HL-60 (cell line): ENCODE data around the gene CORO2A.
"Not testable (repeated sequence)": the region's sequence is repeated elsewhere in the genome, so short reads cannot be mapped to it uniquely, and the experiment has no call there.

ENCODE experiments used
- DNase-seq, 2 experiments: peaks; one replicate each; pipeline ENCODE4 v3.0.0-alpha.2; 2010 to 2020; ENCODE audit warnings: low read depth in 1 of 2, low spot score in 1 of 2
- H3K27ac ChIP-seq: fragments of 250-450 bp; sonication (Bioruptor Pico); replicated peaks from 2 replicates; pipeline ENCODE4 v1.5.1; 2020; ENCODE audit warnings: mild to moderate bottlenecking, moderate library complexity
- H3K27me3 ChIP-seq: fragments of 250-450 bp; sonication (Bioruptor Pico); 2 replicates; pipeline ENCODE4 v1.5.1; 2021; ENCODE audit warnings: mild to moderate bottlenecking, moderate library complexity; ENCODE audit not compliant: insufficient read depth, poor library complexity, severe bottlenecking
- H3K4me3 ChIP-seq: replicated peaks from 2 replicates; pipeline ENCODE4 v1.5.1; 2011; ENCODE audit warnings: mild to moderate bottlenecking, control low read depth, low read length; ENCODE audit not compliant: insufficient read depth
- CTCF ChIP-seq: IDR thresholded peaks from one replicate; pipeline ENCODE4 v1.5.1; 2011; ENCODE audit warnings: low read length, control low read depth, inconsistent platforms; ENCODE audit not compliant: insufficient read depth
- GABPA ChIP-seq: IDR thresholded peaks from 2 replicates; pipeline ENCODE4 v1.6.1; 2012; ENCODE audit warnings: low read depth
- POLR2AphosphoS5 ChIP-seq: IDR thresholded peaks from 2 replicates; pipeline ENCODE4 v1.6.1; 2012; ENCODE audit warnings: low read depth
- SPI1 ChIP-seq: IDR thresholded peaks from 2 replicates; pipeline ENCODE4 v1.6.1; 2012; ENCODE audit warnings: low read depth, mild to moderate bottlenecking, borderline replicate concordance
- TF ChIP-seq, protein P1 (sequence below): IDR thresholded peaks from 2 replicates; pipeline ENCODE4 v1.6.1; 2012; ENCODE audit warnings: low read depth; ENCODE audit not compliant: insufficient replicate concordance

CORO2A gene

DNA sequence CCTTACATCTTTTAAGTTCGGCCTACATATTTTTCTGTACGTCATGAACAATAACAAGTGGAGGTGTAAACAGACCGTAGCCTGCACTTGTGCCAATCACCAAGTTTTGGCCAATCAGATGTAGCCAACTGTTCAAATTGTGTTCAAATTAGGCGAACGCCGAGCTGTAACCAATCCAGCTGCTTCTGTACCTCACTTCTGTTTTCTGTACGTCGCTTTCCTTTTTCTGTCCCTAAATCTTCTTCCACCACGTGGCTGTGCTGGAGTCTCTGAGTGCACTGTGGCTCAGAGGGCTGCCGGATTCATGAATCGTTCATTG lies 99.9 kb downstream of the CORO2A start:
- no peak overlapping the region for H3K4me3 ChIP-seq
- no peaks in the 10 kb centered on the region for H3K27me3 ChIP-seq
- DNase-seq: peak in 1 of 2 experiments; percentile 59
- TF ChIP-seq, protein P1, sequence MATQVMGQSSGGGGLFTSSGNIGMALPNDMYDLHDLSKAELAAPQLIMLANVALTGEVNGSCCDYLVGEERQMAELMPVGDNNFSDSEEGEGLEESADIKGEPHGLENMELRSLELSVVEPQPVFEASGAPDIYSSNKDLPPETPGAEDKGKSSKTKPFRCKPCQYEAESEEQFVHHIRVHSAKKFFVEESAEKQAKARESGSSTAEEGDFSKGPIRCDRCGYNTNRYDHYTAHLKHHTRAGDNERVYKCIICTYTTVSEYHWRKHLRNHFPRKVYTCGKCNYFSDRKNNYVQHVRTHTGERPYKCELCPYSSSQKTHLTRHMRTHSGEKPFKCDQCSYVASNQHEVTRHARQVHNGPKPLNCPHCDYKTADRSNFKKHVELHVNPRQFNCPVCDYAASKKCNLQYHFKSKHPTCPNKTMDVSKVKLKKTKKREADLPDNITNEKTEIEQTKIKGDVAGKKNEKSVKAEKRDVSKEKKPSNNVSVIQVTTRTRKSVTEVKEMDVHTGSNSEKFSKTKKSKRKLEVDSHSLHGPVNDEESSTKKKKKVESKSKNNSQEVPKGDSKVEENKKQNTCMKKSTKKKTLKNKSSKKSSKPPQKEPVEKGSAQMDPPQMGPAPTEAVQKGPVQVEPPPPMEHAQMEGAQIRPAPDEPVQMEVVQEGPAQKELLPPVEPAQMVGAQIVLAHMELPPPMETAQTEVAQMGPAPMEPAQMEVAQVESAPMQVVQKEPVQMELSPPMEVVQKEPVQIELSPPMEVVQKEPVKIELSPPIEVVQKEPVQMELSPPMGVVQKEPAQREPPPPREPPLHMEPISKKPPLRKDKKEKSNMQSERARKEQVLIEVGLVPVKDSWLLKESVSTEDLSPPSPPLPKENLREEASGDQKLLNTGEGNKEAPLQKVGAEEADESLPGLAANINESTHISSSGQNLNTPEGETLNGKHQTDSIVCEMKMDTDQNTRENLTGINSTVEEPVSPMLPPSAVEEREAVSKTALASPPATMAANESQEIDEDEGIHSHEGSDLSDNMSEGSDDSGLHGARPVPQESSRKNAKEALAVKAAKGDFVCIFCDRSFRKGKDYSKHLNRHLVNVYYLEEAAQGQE: no peak
- TF ChIP-seq SPI1 (peak; percentile 48; the same call in 1 of the 2 replicates), POLR2AphosphoS5 (no peak)
- peak overlapping the region; percentile 60 for H3K27ac ChIP-seq

- no peak for DNase-seq
- TF ChIP-seq SPI1 (no peak), GABPA (no peak), POLR2AphosphoS5 (no peak)
- TF ChIP-seq, protein P1: no peak
- H3K27ac ChIP-seq: peak overlapping the region; percentile 60
- no peak overlapping the region for H3K4me3 ChIP-seq
- no peaks in the 10 kb centered on the region for H3K27me3 ChIP-seq
These were observed 100.5 kb downstream of the CORO2A start for GRCh38 chr9:98091735-98092612.

GRCh38 chr9:98090674-98091073 lies 101.8 kb downstream of the CORO2A start:
- DNase-seq, H3K27me3 ChIP-seq, H3K27ac ChIP-seq, H3K4me3 ChIP-seq: not testable (repeated sequence)

DNA sequence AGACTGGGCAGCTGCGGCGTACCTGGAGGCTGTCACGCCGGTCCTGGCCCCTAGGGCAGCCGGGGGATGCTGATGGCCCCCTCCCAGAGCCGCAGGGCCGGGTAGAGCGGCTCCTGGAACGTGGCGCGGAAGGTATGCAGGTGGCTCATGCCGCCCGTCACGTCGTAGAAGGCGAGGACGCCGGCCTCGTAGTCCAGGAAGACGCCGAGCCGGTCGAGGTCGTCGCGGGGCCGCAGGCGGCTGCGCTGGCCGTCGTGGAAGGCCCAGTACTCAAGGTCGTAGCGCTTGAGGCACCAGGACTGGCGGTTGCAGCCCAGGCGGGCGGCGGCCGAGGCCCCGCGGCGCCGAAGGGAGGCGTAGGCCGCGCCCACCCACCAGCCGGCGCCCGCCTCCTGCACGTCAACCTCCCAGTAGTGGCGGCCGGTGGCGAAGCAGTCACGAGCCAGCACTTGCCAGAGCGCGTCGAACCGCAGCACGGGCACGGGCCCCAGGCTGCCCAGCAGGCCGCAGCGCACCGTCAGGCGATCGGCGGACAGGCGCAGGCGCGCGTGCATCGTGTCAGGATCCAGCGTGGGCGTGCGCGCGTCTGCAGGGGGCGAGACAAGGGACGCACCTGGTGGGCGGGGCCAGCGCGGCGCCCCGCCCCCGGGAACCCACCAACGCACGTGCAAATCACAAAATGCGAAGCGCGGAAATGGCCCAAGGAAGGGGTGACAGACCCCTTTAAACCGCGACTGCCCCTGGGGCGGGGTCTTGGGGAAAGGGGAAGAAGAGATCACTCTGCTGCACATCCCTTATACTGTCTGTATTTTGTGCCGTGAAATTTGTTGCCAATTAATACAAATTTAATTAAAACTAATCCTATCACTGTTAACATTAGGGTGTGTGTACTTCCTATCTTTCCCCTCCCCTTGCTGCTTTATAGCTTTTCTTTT lies 104.8 kb downstream of the CORO2A start:
- TF ChIP-seq, protein P1: no peak
- no peak for TF ChIP-seq POLR2AphosphoS5
- TF ChIP-seq GABPA: no peak
- no peak for TF ChIP-seq CTCF
- no peak for TF ChIP-seq SPI1
- no peak for DNase-seq
- H3K4me3 ChIP-seq: no peak overlapping the region
- no peaks in the 10 kb centered on the region for H3K27me3 ChIP-seq
- no peak overlapping the region for H3K27ac ChIP-seq
